ENCODE data around the gene WIF1.

WIF1 gene

DNA sequence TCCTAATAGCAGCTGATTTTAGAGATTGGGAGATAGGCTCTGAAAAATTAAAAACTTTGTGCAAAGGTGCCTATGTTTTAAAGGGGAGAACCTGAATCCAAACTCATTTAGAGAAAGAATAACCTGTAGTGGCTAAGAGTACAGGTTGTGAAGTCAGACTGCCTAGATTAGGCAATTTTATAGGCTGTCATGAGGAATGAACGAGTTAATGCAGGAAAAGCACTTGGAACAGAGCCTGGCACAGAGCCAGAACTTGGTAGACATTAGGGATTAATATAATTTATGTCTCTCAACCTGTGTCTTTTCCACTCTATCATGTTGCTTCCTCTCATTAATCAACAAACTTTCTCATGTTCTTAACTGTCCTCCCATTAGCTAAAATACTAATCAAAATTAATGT lies 98.1 kb downstream of the WIF1 start:
- no peak for DNase-seq (ENCODE audit: low spot score)

DNA sequence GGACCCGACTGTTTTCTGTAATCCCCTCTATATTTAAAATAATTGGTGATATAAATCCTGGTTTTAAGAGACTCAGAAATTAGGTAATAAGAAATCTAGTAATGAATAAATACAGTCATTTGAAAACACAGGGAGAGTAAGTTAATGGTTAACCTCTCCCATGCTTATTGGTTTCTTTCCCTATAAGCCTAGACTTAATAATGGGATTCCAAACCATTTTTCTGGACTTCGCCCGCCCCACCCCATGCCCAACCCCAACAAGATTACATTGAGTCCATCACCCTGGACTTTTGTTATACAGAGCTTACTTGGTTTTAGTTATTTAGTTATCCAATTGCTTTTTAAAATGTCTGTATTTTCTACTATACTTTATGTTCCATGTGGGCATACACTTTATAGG lies 98.7 kb downstream of the WIF1 start:
- DNase-seq (ENCODE audit: low spot score) = no peak

GRCh38 chr12:65019696-65020234 lies 101.3 kb downstream of the WIF1 start:
- DNase-seq (ENCODE audit: low spot score) = no peak

- DNase-seq (ENCODE audit: low spot score) = no peak
These were observed 104.0 kb downstream of the WIF1 start for GRCh38 chr12:65016881-65017650.

GRCh38 chr12:65015850-65016249 lies 105.3 kb downstream of the WIF1 start:
- no peak for DNase-seq (ENCODE audit: low spot score)

- DNase-seq (ENCODE audit: low spot score) = no peak
These were observed 106.4 kb downstream of the WIF1 start for GRCh38 chr12:65014504-65015271.

DNA sequence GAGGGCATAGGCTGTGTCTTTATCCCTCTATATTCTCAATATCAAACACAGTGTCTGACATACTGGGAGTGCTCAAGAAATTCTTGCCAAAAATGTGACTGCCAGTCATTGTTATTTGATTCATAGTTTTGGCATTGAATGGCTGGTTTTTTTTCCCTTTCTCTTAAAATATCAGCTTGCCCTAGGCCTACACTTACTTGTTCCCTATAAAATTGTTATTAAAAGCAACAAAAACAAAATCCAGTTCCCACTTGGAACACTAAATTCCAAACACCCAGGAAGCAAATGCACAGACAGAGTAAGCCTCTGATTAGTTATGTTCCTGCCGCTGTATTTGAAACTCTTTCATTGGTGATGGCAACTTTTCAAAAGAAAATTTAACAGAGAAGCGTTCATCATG lies 110.7 kb downstream of the WIF1 start:
- no peak for DNase-seq (ENCODE audit: low spot score)

DNA sequence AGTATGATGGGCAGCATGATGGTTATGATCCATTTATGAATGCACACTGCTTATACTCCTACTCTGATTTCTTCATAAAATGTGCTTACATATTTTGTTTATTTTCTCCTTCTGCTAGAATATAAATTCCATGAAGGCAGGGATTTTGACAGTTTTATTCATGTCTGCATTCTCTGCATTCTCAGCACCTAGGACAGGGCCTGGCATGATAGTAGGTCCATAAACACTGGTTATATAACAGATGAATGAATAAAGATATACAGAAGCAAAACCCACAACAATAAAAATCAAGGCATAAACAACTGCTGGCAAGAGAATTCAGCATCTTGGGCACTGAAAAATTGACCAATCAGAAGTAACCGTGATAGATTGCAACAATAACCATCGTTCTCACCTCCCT lies 115.4 kb downstream of the WIF1 start:
- no peak for DNase-seq (ENCODE audit: low spot score)

DNA sequence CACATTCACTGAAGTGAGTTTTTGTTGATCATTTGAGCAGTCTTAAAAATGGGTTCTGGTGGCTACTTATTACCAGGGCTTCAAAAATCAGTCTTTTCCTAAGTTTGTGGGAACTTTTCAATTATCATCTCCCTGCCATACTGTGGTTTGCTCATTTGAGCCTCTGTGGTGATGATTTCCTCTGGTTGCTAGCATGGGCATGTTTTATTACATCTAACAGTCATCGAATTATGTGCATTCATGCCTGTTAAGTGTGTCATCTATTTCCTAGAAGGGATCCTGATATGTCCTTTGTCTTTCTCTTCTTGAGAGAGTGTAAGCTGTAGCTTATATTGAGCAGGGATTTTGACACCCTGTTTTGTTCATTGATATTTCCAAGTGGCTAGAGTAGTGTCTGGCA lies 116.8 kb downstream of the WIF1 start:
- no peak for DNase-seq (ENCODE audit: low spot score)

All from CD4-positive, alpha-beta T cell treated with Interleukin-2 at 100 ng/mL for 4 hours (primary cell).